Upper lobe of left lung (tissue), 6 donors: ENCODE measurements around the gene ATP6V0C. TPM values are rescaled to one million over a fixed set of nuclear protein-coding genes. Genes with fewer than 3 reads are reported as not detected.
A peak's percentile ranks its signal among the peaks of the same experiment; 100 is the strongest.

Source experiments
- ATAC-seq, 2 donors: fragments of 200-7000 bp; cut with Tn5 transposase; one replicate each; pipeline ENCODE4 v1.9.1; 2022; ENCODE audit warnings: mild to moderate bottlenecking in 2 of 2, moderate library complexity in 2 of 2; ENCODE audit not compliant: low FRiP score in 2 of 2
- DNase-seq, 2 donors: peaks; one replicate each; pipeline ENCODE4 v3.0.0-alpha.2; 2019 to 2020
- H3K27ac ChIP-seq, 4 donors: fragments of 200-600 bp; sonication (generic); one replicate each; pipeline ENCODE4 v1.5.1; 2016 to 2019
- H3K27me3 ChIP-seq, 4 donors: fragments of 200-600 bp; sonication (generic); one replicate each; pipeline ENCODE4 v1.5.1; 2017 to 2019
- H3K36me3 ChIP-seq, 4 donors: fragments of 200-600 bp; sonication (generic); one replicate each; pipeline ENCODE4 v1.5.1; 2016 to 2019
- H3K4me1 ChIP-seq, 4 donors: fragments of 200-600 bp; sonication (generic); one replicate each; pipeline ENCODE4 v1.5.1; 2018 to 2019
- H3K4me3 ChIP-seq, 4 donors: fragments of 200-600 bp; sonication (generic); one replicate each; pipeline ENCODE4 v1.5.1; 2017 to 2019; ENCODE audit warnings: mild to moderate bottlenecking in 2 of 4, moderate library complexity in 1 of 4
- H3K9me3 ChIP-seq, 4 donors: fragments of 200-600 bp; sonication (generic); one replicate each; pipeline ENCODE4 v1.5.1; 2018 to 2019
- CTCF ChIP-seq, 6 experiments: fragments of 450-650 bp in 4 of 6; fragments of 200-600 bp in 2 of 6; sonication (generic) in 2 of 6; IDR thresholded peaks; one replicate each; pipeline ENCODE4 v1.5.1; 2016 to 2019; ENCODE audit warnings: antibody characterized with exemption in 6 of 6
- EP300 ChIP-seq, 4 donors: sonication (generic); formaldehyde crosslinking; IDR thresholded peaks; one replicate each; pipeline ENCODE4 v1.5.1; 2017; ENCODE audit warnings: antibody characterized with exemption in 4 of 4, control low read depth in 2 of 4
- POLR2A ChIP-seq, 4 donors: fragments of 450-650 bp; IDR thresholded peaks; one replicate each; pipeline ENCODE4 v1.5.1; 2016 to 2017; ENCODE audit warnings: antibody characterized with exemption in 4 of 4, mild to moderate bottlenecking in 2 of 4
- POLR2AphosphoS5 ChIP-seq, 2 donors: sonication (generic); formaldehyde crosslinking; IDR thresholded peaks; one replicate each; pipeline ENCODE4 v1.5.1; 2017; ENCODE audit warnings: antibody characterized with exemption in 2 of 2
- WGBS, 2 donors: methylation state at CpG; one replicate each; pipeline ENCODE4 v1.1.5; 2017 to 2018; 5-methylcytosine and 5-hydroxymethylcytosine counted together
- total RNA-seq, 6 donors: library from RNA; depleted of rRNA in 4 of 6; stranded (reverse); fragments of >200 nt in 4 of 6; gene quantifications; one replicate each; pipeline versions ENCODE4 v1.1.0 to v1.2.1, GENCODE V29; 2016 to 2021
- donor health status: DM: no; HTN: no; CAD: no; lungs with moderate emphysema.
- donor health status: DM: no; HTN: yes; CAD: no; lungs with severe emphysema.

The ATP6V0C gene
- total RNA-seq, 6 donors from 2014 or later = 84.9 to 332 (median 164) TPM

- Histone ChIP-seq H3K4me3 (peak within 1 kb of the TSS; percentile 71 to 98 (median 84)), H3K4me1 (peaks cover 39 to 80% (median 50%) of the 10 kb centered on the region in 4 donors), H3K36me3 (no peaks in the 10 kb centered on the region), H3K27ac (peak within 1 kb of the TSS; percentile 89 to 93 (median 90)), H3K9me3 (no peaks in the 10 kb centered on the region), H3K27me3 (peaks cover 4 to 32% (median 19%) of the 10 kb centered on the region in 4 donors)
- TF ChIP-seq EP300 (IDR thresholded peaks at IDR 0.05) = no peak
- peak; percentile 49 to 73 for TF ChIP-seq POLR2AphosphoS5 (IDR thresholded peaks at IDR 0.05)
- TF ChIP-seq POLR2A (IDR thresholded peaks at IDR 0.05) = peak in 2 of 4 donors; percentile 35 to 82
- no peak for TF ChIP-seq CTCF (IDR thresholded peaks at IDR 0.05)
- DNase-seq (peak; percentile 89 to 98), ATAC-seq (peak; percentile 84 to 94)
- WGBS, 2 donors = 0% methylated on average over 3 to 10 of the region's 77 CpGs
These were observed 38.8 kb upstream of the ATP6V0C start, which contains the start of gene TBC1D24 for GRCh38 chr16:2474877-2475412. TBC1D24 (plus strand) TSS chr16:2475127; CDS start chr16:2496149, 21,022 bp downstream.

GRCh38 chr16:2475413-2476344 is 38.1 kb upstream of the ATP6V0C start:
- H3K4me3 ChIP-seq = peak overlapping the region; percentile 71 to 98 (median 84)
- H3K9me3 ChIP-seq = no peaks in the 10 kb centered on the region
- H3K4me1 ChIP-seq = peaks cover 39 to 74% (median 50%) of the 10 kb centered on the region in 4 donors
- H3K27ac ChIP-seq = peak overlapping the region; percentile 62 to 93 (median 78)
- peaks cover 4 to 26% (median 19%) of the 10 kb centered on the region in 4 donors for H3K27me3 ChIP-seq
- no peak for TF ChIP-seq POLR2AphosphoS5 (IDR thresholded peaks at IDR 0.05)
- no peak for TF ChIP-seq EP300 (IDR thresholded peaks at IDR 0.05)
- no peak for TF ChIP-seq POLR2A (IDR thresholded peaks at IDR 0.05)
- no peak for TF ChIP-seq CTCF (IDR thresholded peaks at IDR 0.05)
- ATAC-seq (no peak), DNase-seq (peak in 1 of 2 donors; percentile 89)
- WGBS, 2 donors = 16 to 68% methylated on average over 9 to 42 of the region's 55 CpGs
- no peaks in the 10 kb centered on the region for H3K36me3 ChIP-seq

GRCh38 chr16:2476345-2476720 is 37.4 kb upstream of the ATP6V0C start:
- TF ChIP-seq CTCF (IDR thresholded peaks at IDR 0.05) = no peak
- TF ChIP-seq POLR2AphosphoS5 (IDR thresholded peaks at IDR 0.05) = no peak
- TF ChIP-seq EP300 (IDR thresholded peaks at IDR 0.05) = no peak
- no peak for TF ChIP-seq POLR2A (IDR thresholded peaks at IDR 0.05)
- Histone ChIP-seq H3K36me3 (no peaks in the 10 kb centered on the region), H3K4me3 (peak overlapping the region in 2 of 4 donors; percentile 82 to 87), H3K27ac (peak overlapping the region; percentile 62 to 93 (median 78)), H3K9me3 (no peaks in the 10 kb centered on the region), H3K27me3 (peaks cover 2 to 20% (median 13%) of the 10 kb centered on the region in 4 donors), H3K4me1 (peaks cover 33 to 73% (median 46%) of the 10 kb centered on the region in 4 donors)
- 72 to 80% methylated on average over 9 of the region's 9 CpGs for WGBS, 2 donors
- ATAC-seq (no peak), DNase-seq (no peak)

- peaks cover 29 to 73% (median 46%) of the 10 kb centered on the region in 4 donors for H3K4me1 ChIP-seq
- peak overlapping the region in 2 of 4 donors; percentile 82 to 87 for H3K4me3 ChIP-seq
- no peaks in the 10 kb centered on the region for H3K36me3 ChIP-seq
- peaks cover 2 to 16% (median 9%) of the 10 kb centered on the region in 4 donors for H3K27me3 ChIP-seq
- no peak for DNase-seq
- no peak for TF ChIP-seq EP300 (IDR thresholded peaks at IDR 0.05)
- TF ChIP-seq CTCF (IDR thresholded peaks at IDR 0.05) = no peak
- 63 to 93% methylated on average over 3 of the region's 3 CpGs for WGBS, 2 donors
- H3K27ac ChIP-seq = peak overlapping the region in 3 of 4 donors; percentile 66 to 93 (median 91)
- no peaks in the 10 kb centered on the region for H3K9me3 ChIP-seq
- no peak for ATAC-seq
These were observed 37.0 kb upstream of the ATP6V0C start for GRCh38 chr16:2476741-2477140.
